HG03558 (cell line): ENCODE measurements around the gene SCOC.
A peak's percentile ranks its signal among the peaks of the same experiment; 100 is the strongest.

ENCODE experiments used
- ATAC-seq: cut with Tn5 transposase; IDR thresholded peaks from one replicate; pipeline ENCODE4 v1.9.1; 2021; ENCODE audit warnings: moderate number of reproducible peaks; ENCODE audit not compliant: unreplicated experiment; ENCODE audit errors: extremely low read depth

The SCOC gene

GRCh38 chr4:140373328-140374129 lies at the start of gene SCOC:
Gene SCOC (plus strand): TSS chr4:140373646. CDS start chr4:140379171, 5,525 bp downstream.
- ATAC-seq = peak; percentile 89

GRCh38 chr4:140326395-140326993 lies 47.0 kb upstream of the SCOC start:
- ATAC-seq = no peak

GRCh38 chr4:140330311-140330900 lies 43.0 kb upstream of the SCOC start:
- ATAC-seq = no peak

- no peak for ATAC-seq
Measured at GRCh38 chr4:140331245-140331644, 42.2 kb upstream of the SCOC start.

- ATAC-seq = no peak
Measured at GRCh38 chr4:140331876-140332275, 41.6 kb upstream of the SCOC start.

- ATAC-seq = no peak
Measured at GRCh38 chr4:140332734-140333133, 40.7 kb upstream of the SCOC start.

GRCh38 chr4:140333523-140333922 lies 39.9 kb upstream of the SCOC start:
- ATAC-seq = no peak

GRCh38 chr4:140335076-140335475 lies 38.4 kb upstream of the SCOC start:
- ATAC-seq = no peak

GRCh38 chr4:140336730-140337129 lies 36.7 kb upstream of the SCOC start:
- ATAC-seq = no peak

- ATAC-seq = no peak
Measured at GRCh38 chr4:140342620-140343019, 30.8 kb upstream of the SCOC start.

GRCh38 chr4:140343303-140343702 lies 30.1 kb upstream of the SCOC start:
- ATAC-seq = no peak

GRCh38 chr4:140344101-140344500 lies 29.3 kb upstream of the SCOC start:
- no peak for ATAC-seq

GRCh38 chr4:140344621-140345020 lies 28.8 kb upstream of the SCOC start:
- ATAC-seq = no peak

- no peak for ATAC-seq
Measured at GRCh38 chr4:140346136-140346535, 27.3 kb upstream of the SCOC start.

GRCh38 chr4:140349816-140350215 lies 23.6 kb upstream of the SCOC start:
- no peak for ATAC-seq

GRCh38 chr4:140351093-140352075 lies 22.1 kb upstream of the SCOC start:
- ATAC-seq = no peak

- no peak for ATAC-seq
Measured at GRCh38 chr4:140353786-140354185, 19.7 kb upstream of the SCOC start.

- no peak for ATAC-seq
Measured at GRCh38 chr4:140355288-140355687, 18.2 kb upstream of the SCOC start.

- no peak for ATAC-seq
Measured at GRCh38 chr4:140357868-140358267, 15.6 kb upstream of the SCOC start.

GRCh38 chr4:140358281-140358680 lies 15.2 kb upstream of the SCOC start:
- ATAC-seq = no peak
